Dendritic cell treated with granulocyte-macrophage colony-stimulating factor and Interleukin-4, amounts not matched to agents 40 ng/mL and 50 ng/mL, for 4 days (primary cell): ENCODE results near the gene AGAP1.

ENCODE experiments used
- H3K27ac Mint-ChIP-seq: one replicate; pipeline ENCODE4 v1.8.0; 2022; ENCODE audit warnings: mild to moderate bottlenecking, mixed read lengths
- H3K27me3 Mint-ChIP-seq: one replicate; pipeline ENCODE4 v1.8.0; 2022; ENCODE audit warnings: mild to moderate bottlenecking, mixed read lengths
- H3K36me3 Mint-ChIP-seq: one replicate; pipeline ENCODE4 v1.8.0; 2022; ENCODE audit warnings: low read depth, mixed read lengths
- H3K4me1 Mint-ChIP-seq: one replicate; pipeline ENCODE4 v1.8.0; 2022; ENCODE audit warnings: low read depth, mixed read lengths
- H3K4me3 Mint-ChIP-seq: one replicate; pipeline ENCODE4 v1.8.0; 2022; ENCODE audit warnings: mild to moderate bottlenecking, moderate library complexity, mixed read lengths
- H3K9me3 Mint-ChIP-seq: one replicate; pipeline ENCODE4 v1.8.0; 2022; ENCODE audit warnings: mixed read lengths
- intact Hi-C: fragments of 100-400 bp; cut with micrococcal nuclease; formaldehyde crosslinking; loops from one replicate; pipeline ENCODE4 v1.15.0; 2022

Gene AGAP1

GRCh38 chr2:235649418-235649817, 155.6 kb downstream of the AGAP1 start:
- Mint-ChIP-seq H3K27me3 (peaks cover 2% of the 10 kb centered on the region), H3K9me3 (no peaks in the 10 kb centered on the region), H3K27ac (no peak overlapping the region), H3K4me3 (no peak overlapping the region), H3K36me3 (no peaks in the 10 kb centered on the region), H3K4me1 (no peaks in the 10 kb centered on the region)
- intact Hi-C loops: no loop called here

GRCh38 chr2:235651643-235652042, 157.8 kb downstream of the AGAP1 start:
- intact Hi-C loops: no loop called here
- Mint-ChIP-seq H3K27ac (no peak overlapping the region), H3K4me3 (no peak overlapping the region), H3K27me3 (peaks cover 10% of the 10 kb centered on the region), H3K4me1 (no peaks in the 10 kb centered on the region), H3K36me3 (no peaks in the 10 kb centered on the region), H3K9me3 (no peaks in the 10 kb centered on the region)

GRCh38 chr2:235654103-235654813, 160.4 kb downstream of the AGAP1 start:
- intact Hi-C loops: no loop called here
- Mint-ChIP-seq H3K27ac (no peak overlapping the region), H3K36me3 (no peaks in the 10 kb centered on the region), H3K4me1 (no peaks in the 10 kb centered on the region), H3K27me3 (peaks cover 27% of the 10 kb centered on the region), H3K9me3 (no peaks in the 10 kb centered on the region), H3K4me3 (no peak overlapping the region)

GRCh38 chr2:235658351-235659174, 164.7 kb downstream of the AGAP1 start:
- H3K4me3 Mint-ChIP-seq: no peak overlapping the region
- H3K4me1 Mint-ChIP-seq: no peaks in the 10 kb centered on the region
- intact Hi-C loops: no loop called here
- no peak overlapping the region for H3K27ac Mint-ChIP-seq
- H3K9me3 Mint-ChIP-seq: no peaks in the 10 kb centered on the region
- peaks cover 44% of the 10 kb centered on the region for H3K27me3 Mint-ChIP-seq
- H3K36me3 Mint-ChIP-seq: no peaks in the 10 kb centered on the region

- no peaks in the 10 kb centered on the region for H3K36me3 Mint-ChIP-seq
- peaks cover 50% of the 10 kb centered on the region for H3K27me3 Mint-ChIP-seq
- H3K4me1 Mint-ChIP-seq: no peaks in the 10 kb centered on the region
- no peaks in the 10 kb centered on the region for H3K9me3 Mint-ChIP-seq
- intact Hi-C loops: no loop called here
- no peak overlapping the region for H3K4me3 Mint-ChIP-seq
- H3K27ac Mint-ChIP-seq: no peak overlapping the region
Observed at GRCh38 chr2:235659767-235660322, 166.0 kb downstream of the AGAP1 start.

GRCh38 chr2:235660484-235661082, 166.7 kb downstream of the AGAP1 start:
- Mint-ChIP-seq H3K9me3 (no peaks in the 10 kb centered on the region), H3K27me3 (peaks cover 51% of the 10 kb centered on the region), H3K4me1 (no peaks in the 10 kb centered on the region), H3K36me3 (no peaks in the 10 kb centered on the region), H3K4me3 (no peak overlapping the region), H3K27ac (no peak overlapping the region)
- intact Hi-C loops: no loop called here

- intact Hi-C loops: no loop called here
- Mint-ChIP-seq H3K27me3 (peaks cover 53% of the 10 kb centered on the region), H3K4me1 (no peaks in the 10 kb centered on the region), H3K27ac (no peak overlapping the region), H3K9me3 (no peaks in the 10 kb centered on the region), H3K4me3 (no peak overlapping the region), H3K36me3 (no peaks in the 10 kb centered on the region)
Observed at GRCh38 chr2:235661167-235661937, 167.5 kb downstream of the AGAP1 start.

GRCh38 chr2:235661952-235662351, 168.1 kb downstream of the AGAP1 start:
- H3K36me3 Mint-ChIP-seq: no peaks in the 10 kb centered on the region
- H3K27ac Mint-ChIP-seq: no peak overlapping the region
- no peaks in the 10 kb centered on the region for H3K9me3 Mint-ChIP-seq
- H3K27me3 Mint-ChIP-seq: peaks cover 57% of the 10 kb centered on the region
- no peak overlapping the region for H3K4me3 Mint-ChIP-seq
- H3K4me1 Mint-ChIP-seq: no peaks in the 10 kb centered on the region
- intact Hi-C loops: no loop called here

GRCh38 chr2:235663875-235664274, 170.0 kb downstream of the AGAP1 start:
- intact Hi-C loops: no loop called here
- no peaks in the 10 kb centered on the region for H3K36me3 Mint-ChIP-seq
- H3K4me1 Mint-ChIP-seq: no peaks in the 10 kb centered on the region
- H3K27ac Mint-ChIP-seq: no peak overlapping the region
- peaks cover 59% of the 10 kb centered on the region for H3K27me3 Mint-ChIP-seq
- no peak overlapping the region for H3K4me3 Mint-ChIP-seq
- H3K9me3 Mint-ChIP-seq: no peaks in the 10 kb centered on the region

GRCh38 chr2:235665661-235666212, 171.9 kb downstream of the AGAP1 start:
- Mint-ChIP-seq H3K4me1 (no peaks in the 10 kb centered on the region), H3K9me3 (no peaks in the 10 kb centered on the region)

GRCh38 chr2:235666213-235666781, 172.5 kb downstream of the AGAP1 start:
- no peaks in the 10 kb centered on the region for H3K9me3 Mint-ChIP-seq
- no peak overlapping the region for H3K27ac Mint-ChIP-seq
- no peaks in the 10 kb centered on the region for H3K4me1 Mint-ChIP-seq
- H3K36me3 Mint-ChIP-seq: no peaks in the 10 kb centered on the region
- H3K4me3 Mint-ChIP-seq: no peak overlapping the region
- intact Hi-C loops: no loop called here
- H3K27me3 Mint-ChIP-seq: peaks cover 49% of the 10 kb centered on the region

More at GRCh38 chr2:235665661-235666212, 171.9 kb downstream of the AGAP1 start:
- intact Hi-C loops: no loop called here
- H3K36me3 Mint-ChIP-seq: no peaks in the 10 kb centered on the region
- no peak overlapping the region for H3K4me3 Mint-ChIP-seq
- no peak overlapping the region for H3K27ac Mint-ChIP-seq
- peaks cover 49% of the 10 kb centered on the region for H3K27me3 Mint-ChIP-seq

GRCh38 chr2:235668782-235669181, 174.9 kb downstream of the AGAP1 start:
- H3K36me3 Mint-ChIP-seq: no peaks in the 10 kb centered on the region
- H3K4me3 Mint-ChIP-seq: no peak overlapping the region
- intact Hi-C loops: no loop called here
- H3K27me3 Mint-ChIP-seq: peaks cover 67% of the 10 kb centered on the region
- no peaks in the 10 kb centered on the region for H3K9me3 Mint-ChIP-seq
- no peaks in the 10 kb centered on the region for H3K4me1 Mint-ChIP-seq
- no peak overlapping the region for H3K27ac Mint-ChIP-seq

GRCh38 chr2:235669269-235669831, 175.5 kb downstream of the AGAP1 start:
- Mint-ChIP-seq H3K27ac (no peak overlapping the region), H3K4me3 (no peak overlapping the region), H3K4me1 (no peaks in the 10 kb centered on the region), H3K27me3 (peaks cover 70% of the 10 kb centered on the region), H3K9me3 (no peaks in the 10 kb centered on the region), H3K36me3 (no peaks in the 10 kb centered on the region)
- intact Hi-C loops: no loop called here
